Muscle of arm (tissue), 12 donors: ENCODE measurements around the gene SUCLA2. TPM values are rescaled to one million over a fixed set of nuclear protein-coding genes. Genes with fewer than 3 reads are reported as not detected.
"Not testable (repeated sequence)": the region's sequence is repeated elsewhere in the genome, so short reads cannot be mapped to it uniquely, and the experiment has no call there.

Source experiments
- DNase-seq: peaks from one replicate; pipeline ENCODE4 v3.0.0-alpha.2; 2013
- polyA plus RNA-seq, 12 donors: library from polyadenylated mRNA; unstranded; fragments of 120-200 nt; gene quantifications; one replicate each; pipeline ENCODE4 v1.2.1, GENCODE V29; 2013; ENCODE audit not compliant: insufficient read length in 12 of 12

Gene SUCLA2
- polyA plus RNA-seq, 12 donors, result 35.8 to 83.9 (median 73.4) TPM; not detected in 1

DNA sequence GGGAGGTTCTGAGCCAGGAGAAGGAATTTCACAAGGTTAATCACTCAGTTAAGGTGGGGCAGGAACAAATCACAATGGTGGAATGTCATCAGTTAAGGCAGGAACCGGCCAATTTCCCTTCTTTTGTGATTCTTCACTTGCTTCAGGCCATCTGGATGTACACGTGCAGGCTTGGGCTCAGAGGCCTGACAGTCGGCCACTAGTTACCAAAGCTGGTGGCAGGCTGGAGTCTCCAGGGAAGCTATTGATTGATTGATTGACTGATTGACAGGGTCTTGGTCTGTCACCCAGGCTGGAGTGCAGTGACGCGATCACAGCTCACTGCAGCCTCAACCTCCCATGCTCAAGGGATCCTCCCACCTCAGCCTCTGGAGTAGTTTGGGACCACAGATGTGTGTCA lies 926 bp upstream of the SUCLA2 start:
- DNase-seq, result not testable (repeated sequence)

DNA sequence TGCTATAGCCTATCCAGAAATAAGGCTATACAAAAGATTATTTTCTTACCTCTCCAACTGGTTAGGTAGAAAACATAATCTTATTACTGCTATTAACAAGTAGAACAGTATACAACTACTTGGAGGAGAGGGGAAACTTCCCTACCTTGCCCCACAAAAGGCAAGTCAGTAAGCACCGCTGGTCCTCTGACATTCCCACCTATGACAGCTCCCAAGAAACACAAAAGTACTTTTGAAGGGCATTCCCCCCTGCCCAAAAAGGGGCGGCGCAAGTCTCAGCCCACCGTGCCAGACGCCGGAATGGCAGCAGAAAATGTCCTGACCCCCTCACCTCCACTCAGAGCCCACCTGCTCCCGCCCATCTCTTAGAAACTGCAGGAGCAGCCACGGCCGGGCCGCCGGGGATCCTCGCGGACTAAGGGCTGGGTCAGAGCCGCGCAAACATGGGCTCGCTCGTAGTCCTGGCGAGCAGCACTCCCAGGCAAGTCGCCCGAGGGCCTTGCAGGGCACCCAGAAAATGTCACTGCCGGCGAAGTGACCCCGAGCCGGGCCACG lies 437 bp downstream of the SUCLA2 start:
- DNase-seq, result no peak

DNA sequence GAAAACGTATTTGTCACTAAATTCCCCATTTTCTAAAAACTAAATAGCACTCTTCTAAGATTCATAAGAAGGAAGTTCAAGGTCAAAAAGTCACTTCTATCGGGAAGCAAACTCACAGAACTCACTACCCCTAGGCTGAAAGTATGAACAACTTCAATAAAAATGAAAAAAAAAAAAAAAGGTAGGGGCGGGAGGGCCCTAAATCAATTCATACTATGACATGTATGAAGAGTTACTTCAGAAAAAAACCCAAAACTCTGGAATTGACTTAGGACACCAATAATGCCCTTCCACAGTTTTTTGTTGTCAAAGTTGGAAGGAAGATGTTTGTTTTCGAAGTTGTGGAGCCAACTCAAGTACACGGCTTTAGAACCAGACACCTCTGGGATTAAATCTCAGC lies 1.1 kb downstream of the SUCLA2 start:
- no peak for DNase-seq

DNA sequence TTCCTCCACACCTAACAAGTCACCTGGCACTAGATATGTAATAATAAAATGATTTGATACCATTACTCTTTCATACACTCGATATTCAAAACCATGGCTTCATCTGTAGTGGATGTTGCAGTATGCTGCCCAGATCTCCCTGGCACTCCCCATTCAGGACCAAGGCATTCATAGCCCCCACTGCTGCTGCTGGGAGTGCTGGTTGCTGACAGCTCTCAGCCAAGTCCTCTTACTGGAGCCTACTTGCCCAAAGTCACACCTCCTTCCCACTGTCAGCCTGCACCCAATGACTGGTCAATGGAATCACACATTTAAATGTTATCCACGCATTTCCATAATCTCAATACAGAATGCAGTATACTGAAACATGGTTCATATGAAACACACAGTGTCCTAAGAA lies 3.7 kb downstream of the SUCLA2 start:
- no peak for DNase-seq

DNA sequence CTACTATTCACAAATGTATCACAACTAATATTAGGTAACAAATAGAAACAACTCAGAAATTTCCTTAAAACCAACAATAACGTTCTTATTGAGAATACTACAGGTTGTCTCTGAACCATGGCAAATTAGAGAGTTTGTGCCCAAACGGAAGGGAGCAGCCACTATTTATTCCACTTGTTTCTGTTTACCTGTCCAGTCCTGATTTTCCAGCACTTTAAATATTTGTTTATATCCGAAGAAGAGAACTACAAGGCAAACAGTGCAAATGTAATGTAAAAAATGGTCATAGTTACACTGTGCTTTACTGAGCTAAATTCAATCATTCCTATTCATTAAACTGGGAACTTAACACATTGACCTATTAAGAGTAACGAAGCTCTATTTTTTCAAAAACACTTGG lies 9.2 kb downstream of the SUCLA2 start:
- DNase-seq, result no peak

DNA sequence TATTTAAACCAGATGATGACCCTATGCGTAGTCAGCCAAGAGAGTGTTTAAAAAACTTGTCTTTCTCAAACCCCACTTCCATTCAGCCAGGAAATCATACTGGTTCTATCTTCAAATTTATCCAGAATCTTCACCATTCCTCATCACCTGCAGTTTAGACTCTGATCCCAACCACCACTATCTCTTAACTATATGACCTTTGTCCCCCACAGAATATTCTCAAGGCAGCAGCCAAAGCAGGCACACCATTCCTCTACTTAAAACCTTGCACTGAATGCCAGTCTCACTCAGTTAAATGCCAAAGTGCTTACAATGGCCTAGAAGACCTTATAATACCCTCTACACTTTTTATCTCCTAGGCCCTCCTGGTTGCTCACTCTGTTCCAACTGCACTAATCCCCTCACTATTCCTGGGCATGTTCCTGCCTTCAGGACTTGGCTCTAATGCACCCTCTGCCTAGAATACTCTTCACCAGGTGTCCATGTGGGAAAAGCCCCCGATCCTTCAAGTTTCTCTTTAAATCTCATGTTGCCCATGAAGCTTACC lies 10.1 kb downstream of the SUCLA2 start:
- DNase-seq, result no peak

DNA sequence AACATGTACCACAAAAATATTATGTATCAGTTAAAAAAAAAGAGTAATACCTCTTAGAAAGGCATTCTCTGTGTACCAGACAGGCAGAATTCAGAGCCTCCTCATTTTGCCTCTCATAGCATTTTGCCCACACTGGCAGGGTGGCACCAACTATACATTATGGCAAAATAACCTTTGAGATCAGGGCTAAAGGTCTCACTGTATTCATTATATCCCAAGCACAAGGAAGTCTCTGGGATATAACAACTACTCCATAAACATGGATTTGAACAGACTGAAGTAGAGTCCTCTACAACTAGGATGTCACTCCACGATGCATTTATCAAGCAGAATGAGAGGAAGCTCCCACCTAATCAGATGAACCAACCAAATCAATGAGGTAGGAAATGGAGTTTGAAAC lies 10.6 kb downstream of the SUCLA2 start:
- no peak for DNase-seq

DNA sequence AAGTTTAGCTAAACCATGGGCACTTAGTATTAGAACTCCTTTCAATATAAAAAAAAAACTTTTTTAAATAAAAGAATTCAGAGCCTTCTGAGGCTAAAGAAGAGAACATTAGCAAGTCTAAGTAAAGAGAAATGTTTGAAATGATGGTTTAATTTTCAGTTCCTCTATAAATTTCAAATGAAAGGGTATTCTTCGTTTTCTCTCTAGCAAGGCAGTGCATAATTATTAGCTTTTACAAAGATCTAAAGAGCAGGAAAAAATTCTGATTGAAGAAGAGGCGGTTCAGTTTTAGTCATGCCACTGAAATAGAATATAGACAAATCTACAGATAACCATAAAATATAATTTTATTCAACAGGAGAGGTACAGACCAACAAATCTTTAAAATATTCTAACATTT lies 18.0 kb downstream of the SUCLA2 start:
- DNase-seq, result no peak

DNA sequence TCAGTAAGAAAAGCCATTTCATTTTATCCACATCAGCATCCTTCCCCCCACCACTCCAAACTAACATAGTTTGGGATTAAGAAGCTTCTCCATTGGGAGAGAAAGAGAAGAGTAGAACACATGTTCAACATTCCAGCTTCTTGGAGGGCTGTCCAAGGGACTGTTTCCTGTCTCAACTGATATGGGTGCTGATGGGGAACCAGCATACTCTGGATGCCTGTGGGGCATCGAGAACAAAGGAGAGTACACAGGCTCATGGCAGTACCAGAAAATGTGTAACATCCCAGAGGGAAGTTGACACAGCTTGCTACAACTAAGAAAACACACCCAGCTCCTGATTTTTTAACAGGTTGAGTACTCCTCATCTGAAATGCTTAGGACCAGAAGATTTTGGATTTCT lies 24.7 kb downstream of the SUCLA2 start:
- DNase-seq, result no peak

DNA sequence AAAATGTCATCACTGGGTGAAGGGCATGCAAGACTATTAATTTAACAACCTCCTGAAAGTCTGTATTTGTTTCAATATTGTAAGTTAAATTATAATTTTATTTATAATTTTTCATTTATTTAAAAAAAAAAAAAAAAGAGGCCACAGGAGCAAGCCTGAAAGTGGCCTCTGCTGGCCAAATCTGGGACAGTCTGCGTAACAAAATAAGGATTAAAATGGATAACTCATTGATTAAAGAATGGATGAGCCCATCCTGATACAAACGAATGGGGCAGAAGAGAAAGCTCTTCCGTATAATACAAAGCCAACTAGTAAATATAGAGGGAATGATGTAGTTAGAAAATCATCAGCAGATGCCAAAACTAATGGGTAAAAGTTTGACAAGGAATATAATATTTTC lies 36.2 kb downstream of the SUCLA2 start:
- no peak for DNase-seq

DNA sequence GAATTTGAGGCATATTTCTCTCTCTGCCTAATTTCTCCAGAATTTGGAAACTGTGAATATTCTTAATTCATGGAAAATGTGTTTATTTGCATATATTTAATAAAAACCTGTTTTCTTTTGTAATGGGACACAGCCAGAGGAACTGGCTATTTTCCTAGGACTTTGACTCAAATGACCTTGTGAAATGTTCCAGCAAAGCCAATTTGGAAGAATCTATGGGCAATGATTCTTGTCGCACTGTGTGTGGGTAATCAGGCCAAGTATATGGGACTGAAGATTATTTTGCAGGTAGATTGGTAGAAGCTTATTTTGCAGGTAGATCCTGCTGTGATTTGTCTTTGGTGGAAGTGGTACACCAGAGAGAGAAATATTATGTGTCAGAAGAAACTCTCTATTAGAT lies 38.8 kb downstream of the SUCLA2 start:
- no peak for DNase-seq

DNA sequence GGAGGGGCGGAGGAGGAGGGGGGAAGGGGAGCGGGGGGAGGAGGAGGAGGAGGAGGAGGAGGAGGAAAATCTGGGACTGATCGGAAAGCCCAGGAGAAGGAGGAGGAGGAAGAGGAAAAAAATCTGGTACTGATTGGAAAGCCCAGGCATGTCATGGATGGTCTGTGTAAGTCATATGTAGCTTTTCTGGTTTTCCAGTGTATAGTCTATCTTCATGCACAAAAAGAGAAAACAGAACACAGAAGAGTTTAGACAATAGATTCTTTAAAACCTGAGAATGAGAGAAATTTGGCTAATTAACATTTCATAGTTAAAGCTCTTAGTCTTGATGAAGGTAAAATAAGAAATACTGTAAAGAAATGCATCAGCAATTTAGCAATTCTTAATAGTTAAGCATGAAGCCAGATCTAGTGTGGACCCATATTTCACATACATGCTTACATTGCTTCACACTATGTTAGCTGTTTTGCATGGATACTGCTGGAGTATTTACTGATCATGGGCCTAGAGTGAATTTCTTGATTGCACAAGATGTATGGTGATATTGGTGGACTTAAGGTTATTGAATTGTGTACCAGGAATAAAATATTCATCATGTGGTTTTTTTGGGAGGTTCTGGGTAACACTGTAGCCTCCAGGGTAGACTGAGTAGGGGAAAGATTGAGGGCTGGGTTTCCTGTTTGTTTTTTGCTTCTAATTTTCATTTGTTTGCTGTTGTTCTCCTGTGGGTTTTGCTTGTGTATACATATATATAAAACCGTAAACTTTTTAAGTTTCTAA lies 41.4 kb downstream of the SUCLA2 start:
- no peak for DNase-seq

DNA sequence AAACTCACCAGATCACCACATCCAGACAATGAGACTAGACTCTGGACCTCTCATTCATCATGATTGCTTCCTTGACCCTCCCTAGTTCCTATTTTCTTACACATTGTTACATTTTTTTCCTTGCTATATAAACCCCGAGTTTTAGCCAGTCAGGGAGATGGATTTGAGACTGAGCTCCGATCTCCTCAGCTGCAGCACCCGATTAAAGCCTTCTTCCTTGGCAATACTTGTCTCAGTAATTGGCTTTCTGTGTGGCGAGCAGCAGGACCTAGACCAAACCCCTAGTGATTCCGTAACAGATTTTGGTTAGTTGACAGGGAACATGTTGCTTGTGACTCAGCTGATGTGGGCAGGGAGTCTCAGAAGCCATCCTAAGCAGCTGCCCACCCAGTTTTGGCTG lies 44.0 kb downstream of the SUCLA2 start:
- no peak for DNase-seq

DNA sequence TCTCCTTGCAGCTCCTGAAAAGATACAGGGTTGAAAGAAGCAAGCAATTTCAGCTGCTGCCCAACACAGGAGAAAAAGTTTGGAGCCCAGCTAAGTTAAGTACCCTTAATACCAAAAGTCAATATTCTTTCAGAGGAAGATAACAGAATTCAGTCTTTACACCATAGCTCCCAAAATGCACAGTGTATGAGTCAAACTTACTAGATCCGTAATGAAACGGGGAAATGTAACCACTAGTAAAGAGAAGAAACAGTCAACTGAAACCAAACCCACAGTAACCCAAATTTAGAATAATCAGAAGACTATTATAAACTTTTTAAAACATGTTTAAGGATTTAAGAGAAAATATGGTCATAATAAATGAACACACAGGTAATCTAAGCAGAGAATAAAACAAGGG lies 45.2 kb downstream of the SUCLA2 start:
- no peak for DNase-seq

DNA sequence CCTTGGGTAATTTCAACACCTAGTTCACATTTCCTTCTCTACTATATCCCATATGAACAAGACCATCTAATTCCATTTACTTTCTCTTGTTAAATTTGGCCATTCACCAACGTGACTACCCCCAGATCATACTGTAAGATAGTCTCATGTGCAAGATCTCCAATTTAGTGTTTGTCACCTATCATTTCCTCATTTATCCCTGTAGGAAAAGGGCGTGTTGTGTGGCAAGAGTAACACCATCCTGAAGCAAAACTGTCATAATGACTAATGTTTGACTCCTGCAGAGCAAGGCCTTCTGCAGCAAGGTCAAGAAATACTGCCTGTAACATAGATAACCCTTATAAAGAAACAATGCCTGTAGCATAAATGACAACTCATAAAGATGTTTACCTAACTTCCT lies 51.3 kb downstream of the SUCLA2 start:
- no peak for DNase-seq

DNA sequence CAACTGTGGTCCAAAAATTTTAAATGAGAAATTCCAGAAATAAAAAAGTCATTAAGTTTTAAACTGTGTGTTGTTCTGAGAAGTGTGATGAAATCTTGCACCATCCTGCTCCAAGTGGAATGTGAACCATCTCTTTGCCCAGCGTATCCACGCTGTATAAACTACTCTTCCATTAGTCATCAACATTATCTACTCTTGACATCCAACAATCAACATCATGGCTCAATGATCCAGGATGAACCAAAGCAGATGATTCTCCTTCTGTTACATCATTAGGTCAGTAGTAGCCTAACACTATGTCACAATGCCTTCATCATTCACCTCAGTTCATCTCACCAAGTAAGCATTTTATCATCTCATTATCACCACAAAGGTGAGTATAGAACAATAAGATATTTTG lies 55.3 kb downstream of the SUCLA2 start:
- no peak for DNase-seq

DNA sequence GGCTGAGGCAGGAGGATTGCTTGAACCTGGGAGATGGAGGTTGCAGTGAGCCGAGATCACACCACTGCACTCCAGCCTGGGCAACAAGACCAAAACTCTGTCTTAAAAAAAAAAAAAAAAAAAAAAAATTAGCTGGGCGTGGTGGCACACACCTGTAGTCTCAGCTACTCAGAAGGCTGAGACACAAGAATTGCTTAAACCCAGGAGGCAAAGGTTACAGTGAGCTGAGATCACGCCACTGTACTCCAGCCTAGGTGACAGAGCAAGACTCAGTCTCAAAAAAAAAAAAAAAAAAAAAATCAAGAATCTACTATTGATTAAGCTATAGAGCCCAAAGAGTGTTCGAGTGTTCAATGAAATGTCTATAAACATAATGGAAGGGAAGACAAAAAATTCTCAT lies 55.9 kb downstream of the SUCLA2 start:
- DNase-seq, result not testable (repeated sequence)

DNA sequence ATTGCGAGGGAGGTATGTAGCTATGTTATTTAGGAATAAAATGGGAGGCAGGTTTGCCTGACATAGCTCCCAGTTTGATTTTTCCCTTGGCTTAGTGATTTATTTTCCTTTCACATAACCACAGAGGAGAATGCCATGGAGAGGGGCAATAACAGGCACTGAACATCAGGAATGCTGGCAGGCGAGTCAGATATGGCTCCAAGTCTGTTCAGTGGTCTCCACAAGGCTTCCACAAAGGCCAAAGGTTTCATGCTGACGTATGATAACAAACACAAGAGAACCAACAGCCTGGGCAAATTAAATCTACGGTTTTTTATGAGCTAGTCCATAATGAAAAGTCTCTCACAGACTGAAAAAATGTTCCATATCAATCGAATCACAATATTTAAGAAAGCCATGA lies 66.7 kb downstream of the SUCLA2 start:
- DNase-seq, result no peak

DNA sequence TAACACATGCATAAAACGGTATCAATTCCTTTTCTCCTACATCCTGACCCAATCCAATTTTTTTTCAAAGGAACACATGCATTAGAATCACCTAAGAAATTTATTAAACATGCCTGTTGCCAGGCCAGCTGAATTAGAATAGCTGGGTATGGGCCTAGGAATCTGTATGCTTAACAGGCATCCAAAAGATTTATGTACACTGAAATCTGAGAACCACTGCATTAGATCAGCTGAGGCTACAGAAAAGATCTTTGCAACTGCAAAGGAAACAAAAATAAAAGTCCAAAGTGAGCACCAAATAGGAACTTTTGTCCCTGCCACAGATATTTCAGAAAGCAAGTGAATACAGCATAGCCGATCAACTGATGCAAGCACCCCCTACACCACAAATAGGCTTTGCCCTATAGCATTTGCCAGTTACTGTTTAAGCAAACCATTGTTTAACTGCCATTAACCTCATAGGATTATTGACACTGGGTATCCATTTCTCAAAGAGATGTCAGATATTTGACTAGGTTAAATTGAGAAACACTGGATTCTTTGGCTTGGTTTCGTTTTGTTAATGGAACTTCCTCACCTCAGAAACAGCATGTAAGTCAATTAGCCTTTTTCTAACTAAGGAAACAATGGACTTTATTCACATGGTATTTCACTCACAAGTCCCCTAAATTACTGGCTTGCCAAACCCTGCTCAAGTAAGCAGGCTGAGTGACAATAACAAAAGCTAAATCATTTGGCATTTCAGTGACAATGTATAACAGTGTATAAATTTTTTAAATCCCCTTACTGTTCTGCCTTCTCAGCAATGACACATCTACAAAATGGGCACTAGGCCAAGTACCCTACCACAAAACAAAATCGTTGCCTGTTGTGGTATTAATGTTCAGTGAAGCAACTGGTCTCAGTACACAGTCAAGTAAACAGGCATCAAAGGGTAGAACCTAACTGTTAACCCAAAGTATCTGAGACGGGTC lies 67.8 kb downstream of the SUCLA2 start:
- DNase-seq, result peak; percentile 7

DNA sequence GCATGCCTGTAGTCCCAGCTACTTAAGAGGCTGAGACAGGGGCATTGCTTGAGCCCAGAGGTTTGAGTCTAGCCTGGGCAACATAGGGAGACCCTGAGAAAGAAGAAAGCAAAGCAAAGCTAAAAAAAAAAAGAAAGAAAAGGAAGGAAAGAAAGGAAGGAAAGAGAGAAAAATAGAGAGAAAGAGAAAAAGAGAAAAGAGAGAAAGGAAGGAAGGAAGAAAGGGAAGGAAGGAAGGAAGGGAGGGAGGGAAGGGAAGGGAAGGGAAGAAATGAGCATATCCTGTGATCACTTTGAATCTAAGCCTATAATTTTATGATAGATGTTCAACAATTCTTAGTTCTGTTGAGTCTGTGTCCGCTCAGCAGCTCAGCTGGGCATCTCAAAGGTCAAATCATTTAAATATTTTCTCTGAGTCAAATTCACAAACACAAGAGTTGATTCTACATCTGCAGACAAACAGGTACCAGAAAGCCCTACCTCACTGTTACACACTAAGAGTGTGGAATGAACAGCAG lies 70.4 kb downstream of the SUCLA2 start:
- DNase-seq, result no peak

DNA sequence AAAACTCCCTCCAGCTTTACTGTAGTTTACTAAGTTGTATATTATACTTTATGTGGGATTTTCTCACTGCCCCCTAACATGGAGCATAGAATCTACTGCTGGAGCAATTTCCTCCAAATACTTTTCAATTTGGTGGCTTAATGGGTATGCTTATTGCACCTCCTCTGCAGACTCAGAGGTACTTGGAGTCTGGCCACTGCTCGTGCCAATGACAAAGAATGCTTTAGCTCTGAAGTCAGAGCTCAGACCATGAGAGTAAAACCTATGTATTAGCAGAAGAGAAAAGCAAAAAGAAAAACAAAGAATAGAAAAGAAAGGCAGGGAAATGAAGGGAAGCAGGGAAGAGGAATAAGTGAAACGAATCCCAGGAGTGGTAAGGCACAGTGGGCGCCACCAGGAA lies 71.9 kb downstream of the SUCLA2 start:
- DNase-seq, result no peak

DNA sequence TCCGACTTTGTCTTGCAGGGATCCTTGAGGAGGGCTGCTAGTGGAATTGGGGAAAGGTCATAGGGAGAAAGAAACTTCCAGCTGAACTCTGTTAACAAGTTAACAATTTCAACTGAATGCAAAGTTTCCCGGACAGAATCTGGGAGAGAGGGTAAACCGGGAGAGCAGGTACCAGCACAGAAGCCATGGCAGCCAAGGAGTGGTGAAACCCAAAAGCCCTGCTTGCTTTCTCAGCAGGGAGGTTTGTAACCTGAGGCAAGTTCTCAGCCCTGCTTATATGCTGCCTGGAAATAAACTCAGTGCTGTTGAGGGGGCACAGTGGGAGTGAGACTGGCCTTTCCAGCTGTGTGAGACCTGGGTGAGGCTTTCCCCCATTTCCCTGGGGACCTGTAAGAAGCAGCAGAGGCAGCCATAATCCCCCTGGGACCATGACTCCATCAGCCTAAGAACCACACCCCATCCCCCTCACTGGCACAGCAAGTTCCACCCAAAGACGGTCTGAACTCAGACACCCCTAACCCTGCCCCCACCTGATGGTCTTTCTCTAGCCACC lies 84.0 kb downstream of the SUCLA2 start:
- no peak for DNase-seq
